K562 (cell line): ENCODE measurements around the gene ARL16. TPM values are rescaled to one million over a fixed set of nuclear protein-coding genes. Genes with fewer than 3 reads are reported as not detected.

Experiments used
- CHCHD3 ChIP-seq: fragments of 250-450 bp; sonication (Bioruptor Pico); IDR thresholded peaks from 2 replicates; pipeline ENCODE4 v2.1.2; 2022; ENCODE audit warnings: mild to moderate bottlenecking
- CREBBP ChIP-seq: IDR thresholded peaks from one replicate; pipeline ENCODE4 v1.6.1; 2012; ENCODE audit warnings: low read depth, mild to moderate bottlenecking, control low read depth, inconsistent platforms, low read length
- DMBX1 ChIP-seq: fragments of 250-450 bp; sonication (Bioruptor Pico); IDR thresholded peaks from 2 replicates; pipeline ENCODE4 v1.8.0; 2022; ENCODE audit warnings: inconsistent platforms, mild to moderate bottlenecking, moderate library complexity, borderline replicate concordance
- FOXJ3 ChIP-seq: sonication (generic); formaldehyde crosslinking; IDR thresholded peaks from 2 replicates; pipeline ENCODE4 v1.4.0; 2020; ENCODE audit warnings: mild to moderate bottlenecking, missing genetic modification reagents
- MYBL2 ChIP-seq, 2 experiments: fragments of 450-650 bp in 1 of 2; sonication (generic) in 1 of 2; formaldehyde crosslinking in 1 of 2; IDR thresholded peaks; 2 replicates each; pipeline versions ENCODE4 v1.6.1 to v1.8.1; 2017 to 2022; ENCODE audit warnings: borderline replicate concordance in 1 of 2, inconsistent platforms in 1 of 2, low read depth in 1 of 2, mild to moderate bottlenecking in 1 of 2, missing genetic modification reagents in 1 of 2, moderate library complexity in 1 of 2
- NELFE ChIP-seq: IDR thresholded peaks from 2 replicates; pipeline ENCODE4 v1.6.1; 2011; ENCODE audit warnings: mild to moderate bottlenecking; ENCODE audit not compliant: insufficient read depth, insufficient read length
- POLR2A ChIP-seq: fragments of 450-650 bp; conservative IDR thresholded peaks from 2 replicates; pipeline ENCODE4 v1.6.1; 2016
- PTBP1 ChIP-seq: fragments of 200-400 bp; formaldehyde crosslinking; IDR thresholded peaks from 2 replicates; pipeline ENCODE4 v1.6.1; 2017; ENCODE audit warnings: low read depth, low read length
- PTRF ChIP-seq: fragments of 450-650 bp; IDR thresholded peaks from 2 replicates; pipeline ENCODE4 v1.6.1; 2016; ENCODE audit warnings: mild to moderate bottlenecking, missing genetic modification characterization, missing compliant biosample characterization
- RBM22 ChIP-seq: fragments of 200-400 bp; formaldehyde crosslinking; IDR thresholded peaks from 2 replicates; pipeline ENCODE4 v1.6.1; 2018; ENCODE audit warnings: low read length, low read depth; ENCODE audit not compliant: poor library complexity, severe bottlenecking
- SOX6 ChIP-seq: fragments of 450-650 bp; IDR thresholded peaks from 2 replicates; pipeline ENCODE4 v1.6.1; 2014; ENCODE audit warnings: mild to moderate bottlenecking
- SREBF2 ChIP-seq: sonication (generic); formaldehyde crosslinking; IDR thresholded peaks from 2 replicates; pipeline ENCODE4 v1.4.0; 2020; ENCODE audit warnings: mild to moderate bottlenecking, missing genetic modification reagents
- TRIM25 ChIP-seq: fragments of 450-650 bp; IDR thresholded peaks from 2 replicates; pipeline ENCODE4 v1.7.0; 2016; ENCODE audit warnings: borderline replicate concordance
- U2AF2 ChIP-seq: fragments of 200-400 bp; formaldehyde crosslinking; optimal IDR thresholded peaks from 2 replicates; pipeline ENCODE3; 2017; ENCODE audit warnings: low read depth, mild to moderate bottlenecking, low read length
- ZNF175 ChIP-seq: fragments of 200-800 bp; sonication (Bioruptor generic); IDR thresholded peaks from 2 replicates; pipeline ENCODE4 v1.6.1; 2016; ENCODE audit warnings: low read depth, mild to moderate bottlenecking, missing genetic modification characterization, missing compliant biosample characterization
- ZNF263 ChIP-seq: sonication (generic); formaldehyde crosslinking; IDR thresholded peaks from 2 replicates; pipeline ENCODE4 v1.8.0; 2022; ENCODE audit warnings: mild to moderate bottlenecking, missing genetic modification reagents, borderline replicate concordance
- ZNF277 ChIP-seq: fragments of 250-450 bp; sonication (Bioruptor Pico); IDR thresholded peaks from 2 replicates; pipeline ENCODE4 v1.8.0; 2022; ENCODE audit warnings: inconsistent platforms, mild to moderate bottlenecking, moderate library complexity, borderline replicate concordance
- ZNF398 ChIP-seq: fragments of 250-450 bp; sonication (Bioruptor Pico); IDR thresholded peaks from 2 replicates; pipeline ENCODE4 v1.8.0; 2021; ENCODE audit warnings: moderate library complexity, mild to moderate bottlenecking, inconsistent platforms
- ZNF699 ChIP-seq: fragments of 250-450 bp; sonication (Bioruptor Pico); IDR thresholded peaks from 2 replicates; pipeline ENCODE4 v1.8.0; 2021; ENCODE audit warnings: mild to moderate bottlenecking, moderate library complexity; ENCODE audit not compliant: insufficient replicate concordance
- polyA plus RNA-seq, 8 experiments: library from polyadenylated mRNA; depleted of rRNA in 4 of 8; stranded (reverse) in 5 of 8; unstranded in 3 of 8; fragments of >200 nt; fragmentation: Nextera tagmentation in 2 of 8; fragmentation: Illumina TruSeq in 1 of 8; extraction: Ambion mirVana in 2 of 8; extraction: Trizol in 1 of 8; gene quantifications; 2 replicates each; pipeline versions ENCODE4 v1.2.1 to v1.2.3, GENCODE V29; 2011 to 2014; ENCODE audit warnings: inconsistent platforms in 1 of 8, missing spikeins in 1 of 8
- total RNA-seq, 7 experiments: library from RNA; depleted of rRNA in 6 of 7; stranded (reverse); fragments of >200 nt in 6 of 7; fragmentation: Illumina TruSeq in 2 of 7; extraction: Trizol in 2 of 7; gene quantifications; 2 replicates each; pipeline versions ENCODE4 v1.2.1 to v1.2.3, GENCODE V29; 2011 to 2021; ENCODE audit warnings: low replicate concordance in 1 of 7
- TF ChIP-seq, protein P1 (sequence below): sonication (generic); formaldehyde crosslinking; IDR thresholded peaks from 2 replicates; pipeline ENCODE4 v1.8.0; 2022; ENCODE audit warnings: missing genetic modification reagents, mild to moderate bottlenecking, moderate library complexity, borderline replicate concordance
- TF ChIP-seq, protein P2 (sequence below): fragments of 450-650 bp; IDR thresholded peaks from 2 replicates; pipeline ENCODE4 v1.6.1; 2017; ENCODE audit warnings: mild to moderate bottlenecking, moderate library complexity

The ARL16 gene
- total and polyA plus RNA-seq, 9 of the 15 experiments (the other 6 are each of a cell fraction or from before 2014, with no cell fraction given) = 5.4 to 32.4 (median 22.6) TPM

GRCh38 chr17:81708739-81709185 is 25.2 kb upstream of the ARL16 start (continued):
- TF ChIP-seq CHCHD3 (CRISPR knock-in tag) = no peak
- TF ChIP-seq POLR2A = peak; percentile 46; the same call in 1 of the 2 replicates
- no peak for TF ChIP-seq NELFE
- TF ChIP-seq ZNF699 (CRISPR knock-in tag) = no peak
- TF ChIP-seq MYBL2 (IDR thresholded peaks at IDR 0.05; ENCODE audit: low read depth) = no peak
- no peak for TF ChIP-seq MYBL2 (CRISPR knock-in tag; IDR thresholded peaks at IDR 0.05; ENCODE audit: borderline replicate concordance)
- TF ChIP-seq, protein P1, sequence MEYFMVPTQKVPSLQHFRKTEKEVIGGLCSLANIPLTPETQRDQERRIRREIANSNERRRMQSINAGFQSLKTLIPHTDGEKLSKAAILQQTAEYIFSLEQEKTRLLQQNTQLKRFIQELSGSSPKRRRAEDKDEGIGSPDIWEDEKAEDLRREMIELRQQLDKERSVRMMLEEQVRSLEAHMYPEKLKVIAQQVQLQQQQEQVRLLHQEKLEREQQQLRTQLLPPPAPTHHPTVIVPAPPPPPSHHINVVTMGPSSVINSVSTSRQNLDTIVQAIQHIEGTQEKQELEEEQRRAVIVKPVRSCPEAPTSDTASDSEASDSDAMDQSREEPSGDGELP (CRISPR knock-in tag) = no peak
- no peak for TF ChIP-seq SREBF2 (CRISPR knock-in tag)
- TF ChIP-seq ZNF175 (CRISPR knock-in tag) = no peak
- TF ChIP-seq CREBBP = no peak
- TF ChIP-seq PTRF = no peak
- TF ChIP-seq, protein P2, sequence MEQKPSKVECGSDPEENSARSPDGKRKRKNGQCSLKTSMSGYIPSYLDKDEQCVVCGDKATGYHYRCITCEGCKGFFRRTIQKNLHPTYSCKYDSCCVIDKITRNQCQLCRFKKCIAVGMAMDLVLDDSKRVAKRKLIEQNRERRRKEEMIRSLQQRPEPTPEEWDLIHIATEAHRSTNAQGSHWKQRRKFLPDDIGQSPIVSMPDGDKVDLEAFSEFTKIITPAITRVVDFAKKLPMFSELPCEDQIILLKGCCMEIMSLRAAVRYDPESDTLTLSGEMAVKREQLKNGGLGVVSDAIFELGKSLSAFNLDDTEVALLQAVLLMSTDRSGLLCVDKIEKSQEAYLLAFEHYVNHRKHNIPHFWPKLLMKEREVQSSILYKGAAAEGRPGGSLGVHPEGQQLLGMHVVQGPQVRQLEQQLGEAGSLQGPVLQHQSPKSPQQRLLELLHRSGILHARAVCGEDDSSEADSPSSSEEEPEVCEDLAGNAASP = no peak
- peak; percentile 51 for TF ChIP-seq RBM22
- TF ChIP-seq PTBP1 = 0 out of 2 replicates have a peak, but pooled peaks have one; percentile 51
- no peak for TF ChIP-seq FOXJ3
- no peak for TF ChIP-seq ZNF277 (CRISPR knock-in tag)
- no peak for TF ChIP-seq U2AF2
- TF ChIP-seq DMBX1 (CRISPR knock-in tag) = no peak
- no peak for TF ChIP-seq TRIM25
- TF ChIP-seq ZNF263 (CRISPR knock-in tag) = no peak
- TF ChIP-seq ZNF398 (CRISPR knock-in tag) = no peak
- TF ChIP-seq SOX6 = no peak
